B cell (primary cell): ENCODE data around the gene VSIG10L2. TPM values are rescaled to one million over a fixed set of nuclear protein-coding genes. Genes with fewer than 3 reads are reported as not detected.

ENCODE experiments used
- ATAC-seq: fragments of 200-7000 bp; cut with Tn5 transposase; one replicate; pipeline ENCODE4 v1.10.0; 2021; ENCODE audit warnings: low read depth, mild to moderate bottlenecking, moderate number of reproducible peaks, moderate library complexity
- CTCF ChIA-PET: fragments of 350-600 bp; sonication (Branson Sonifier 250); formaldehyde crosslinking; loops from one replicate; lab custom pipeline; 2021; ENCODE audit warnings: antibody characterized with exemption, inconsistent platforms; lab: Charles Lee
- POLR2A ChIA-PET: fragments of 350-600 bp; sonication (Branson Sonifier 250); formaldehyde crosslinking; loops from one replicate; lab custom pipeline; 2021; ENCODE audit warnings: antibody characterized with exemption; lab: Charles Lee
- DNase-seq: peaks from one replicate; pipeline ENCODE4 v3.0.0; 2013
- H2AFZ ChIP-seq: 2 replicates; pipeline ENCODE4 v1.6.1; 2012; ENCODE audit warnings: mild to moderate bottlenecking, low read depth, low read length; ENCODE audit not compliant: insufficient read depth, poor library complexity, severe bottlenecking
- H3K27ac ChIP-seq, 2 donors: 1 replicate in 1 of 2; 2 replicates in 1 of 2; pipeline ENCODE4 v1.5.1; 2012 to 2013; ENCODE audit warnings: low read length in 2 of 2, mild to moderate bottlenecking in 2 of 2, moderate library complexity in 1 of 2
- H3K27me3 ChIP-seq, 4 experiments: fragments of 200-600 bp in 1 of 4; sonication (generic) in 1 of 4; replicated peaks in 1 of 4; 1 replicate in 2 of 4; 2 replicates in 2 of 4; pipeline versions ENCODE4 v1.6.1 to v1.7.0; 2013 to 2016; ENCODE audit warnings: low read length in 3 of 4, mild to moderate bottlenecking in 2 of 4, mixed read lengths in 1 of 4, moderate library complexity in 1 of 4; ENCODE audit not compliant: insufficient read depth in 4 of 4, control insufficient read depth in 3 of 4; ENCODE audit errors: control extremely low read depth in 1 of 4
- H3K36me3 ChIP-seq, 2 experiments: replicated peaks in 1 of 2; 1 replicate in 1 of 2; 2 replicates in 1 of 2; pipeline versions ENCODE4 v1.6.1 to v1.7.1; 2013; ENCODE audit warnings: low read length in 1 of 2; ENCODE audit not compliant: insufficient read depth in 2 of 2, control insufficient read depth in 1 of 2; ENCODE audit errors: control extremely low read depth in 1 of 2, extremely low read depth in 1 of 2
- H3K4me1 ChIP-seq, 2 donors: fragments of 200-600 bp in 1 of 2; sonication (generic) in 1 of 2; 1 replicate in 1 of 2; 2 replicates in 1 of 2; pipeline versions ENCODE4 v1.5.1 to v1.6.1; 2013 to 2017; ENCODE audit warnings: low read length in 2 of 2; ENCODE audit not compliant: control insufficient read depth in 2 of 2, insufficient read depth in 2 of 2
- H3K4me2 ChIP-seq: replicated peaks from 2 replicates; pipeline ENCODE3; 2012; ENCODE audit warnings: mild to moderate bottlenecking, low read depth, low read length; ENCODE audit not compliant: poor library complexity, severe bottlenecking
- H3K4me3 ChIP-seq, 5 experiments: fragments of 200-600 bp in 1 of 5; sonication (generic) in 1 of 5; 1 replicate in 3 of 5; 2 replicates in 2 of 5; pipeline versions ENCODE4 v1.5.1 to v1.7.0; 2011 to 2016; ENCODE audit warnings: low read length in 4 of 5, mild to moderate bottlenecking in 4 of 5, low read depth in 2 of 5, control low read depth in 1 of 5, moderate library complexity in 1 of 5; ENCODE audit not compliant: insufficient read depth in 1 of 5; ENCODE audit errors: control extremely low read depth in 1 of 5, extremely low read depth in 1 of 5
- H3K79me2 ChIP-seq: fragments of 200-600 bp; sonication (generic); one replicate; pipeline ENCODE4 v1.6.0; 2016; ENCODE audit warnings: low read length; ENCODE audit not compliant: control insufficient read depth, insufficient read depth
- H3K9ac ChIP-seq: fragments of 200-600 bp; sonication (generic); 2 replicates; pipeline ENCODE4 v1.6.1; 2017; ENCODE audit warnings: mild to moderate bottlenecking, low read length, moderate library complexity
- H3K9me3 ChIP-seq, 3 donors: one replicate each; pipeline versions ENCODE4 v1.6.1 to v1.7.1; 2013; ENCODE audit warnings: low read length in 2 of 3; ENCODE audit not compliant: control insufficient read depth in 2 of 3, insufficient read depth in 1 of 3; ENCODE audit errors: control extremely low read depth in 1 of 3
- H4K20me1 ChIP-seq: 2 replicates; pipeline ENCODE4 v1.6.0; 2012; ENCODE audit warnings: mild to moderate bottlenecking, low read length; ENCODE audit not compliant: insufficient read depth, control insufficient read depth, poor library complexity, severe bottlenecking
- H3K27ac Mint-ChIP-seq: one replicate; pipeline ENCODE4 v1.8.0; 2021; ENCODE audit warnings: mixed read lengths
- H3K27me3 Mint-ChIP-seq: one replicate; pipeline ENCODE4 v1.8.0; 2021; ENCODE audit warnings: mixed read lengths
- H3K4me1 Mint-ChIP-seq: one replicate; pipeline ENCODE4 v1.8.0; 2021; ENCODE audit warnings: mixed read lengths
- H3K4me3 Mint-ChIP-seq: one replicate; pipeline ENCODE4 v1.8.0; 2021; ENCODE audit warnings: mixed read lengths
- H3K9me3 Mint-ChIP-seq: one replicate; pipeline ENCODE4 v1.8.0; 2022; ENCODE audit warnings: mixed read lengths; ENCODE audit not compliant: insufficient read depth
- EZH2 ChIP-seq: IDR thresholded peaks from 2 replicates; pipeline ENCODE4 v1.6.1; 2012; ENCODE audit warnings: borderline replicate concordance, low read depth, mild to moderate bottlenecking, moderate library complexity, low read length; ENCODE audit not compliant: insufficient read depth, poor library complexity, severe bottlenecking
- WGBS: methylation state at CpG from one replicate; pipeline ENCODE4 v1.1.5; 2013; ENCODE audit warnings: missing lambda C conversion rate; ENCODE audit not compliant: insufficient coverage; 5-methylcytosine and 5-hydroxymethylcytosine counted together
- intact Hi-C: fragments of 100-400 bp; cut with micrococcal nuclease; formaldehyde crosslinking; loops from one replicate; pipeline ENCODE4 v1.10.0; 2022
- polyA plus RNA-seq: library from polyadenylated mRNA; depleted of rRNA; stranded (reverse); fragments of >200 nt; gene quantifications from 2 replicates; pipeline ENCODE4 v1.2.3, GENCODE V29; 2012
- total RNA-seq, 2 donors: library from RNA; stranded (reverse); fragments of 120-200 nt in 1 of 2; gene quantifications; 1 replicate in 1 of 2; 2 replicates in 1 of 2; pipeline versions ENCODE4 v1.2.3 to v1.2.4, GENCODE V29; 2013 to 2022
- TF ChIP-seq, protein P1 (sequence below): fragments of 200-600 bp; IDR thresholded peaks from one replicate; pipeline ENCODE4 v1.8.0; 2022; ENCODE audit warnings: antibody characterized with exemption, mild to moderate bottlenecking

VSIG10L2 gene
- total and polyA plus RNA-seq, 2 donors (not counting 1 experiment from before 2014, with no cell fraction given), result not detected

DNA sequence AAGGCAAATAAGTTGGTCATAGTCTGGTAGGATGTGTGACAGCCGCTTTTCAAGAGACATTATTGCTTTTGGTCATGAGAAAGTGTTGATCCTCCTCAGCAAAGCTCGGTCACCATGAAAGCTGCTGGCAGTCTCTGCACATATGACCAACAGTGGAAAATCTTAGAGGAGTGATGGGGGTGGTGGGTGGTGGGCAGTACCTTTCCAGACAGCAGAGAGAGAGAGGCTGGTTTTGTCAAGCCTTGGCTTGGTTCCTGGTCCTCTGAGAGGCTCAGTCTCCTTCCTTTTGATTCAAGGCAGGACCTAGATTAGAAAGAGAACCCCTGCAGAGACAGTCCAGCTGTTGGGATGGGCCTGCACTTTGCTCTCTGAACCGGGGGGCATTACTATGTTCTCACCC, 20.0 kb upstream of the VSIG10L2 start:
- intact Hi-C loops, result no loop called here
- no peaks in the 10 kb centered on the region for H3K9me3 ChIP-seq
- H3K36me3 ChIP-seq, result no peaks in the 10 kb centered on the region
- DNase-seq (no peak), ATAC-seq (no peak)
- H3K27me3 Mint-ChIP-seq, result peaks cover 45% of the 10 kb centered on the region
- H3K9me3 Mint-ChIP-seq, result no peaks in the 10 kb centered on the region
- ChIA-PET CTCF (interaction anchor here (0.8 to 3.4 kb wide), 3 partner anchors 9 to 555 kb away, joined by 3 to 29 read pairs (median 4); no protein-coding TSS in a partner anchor), POLR2A (no interaction called here)
- H3K4me1 ChIP-seq, result no peaks in the 10 kb centered on the region
- peaks cover 2% of the 10 kb centered on the region for H3K4me1 Mint-ChIP-seq
- no peaks in the 10 kb centered on the region for H3K79me2 ChIP-seq
- H3K4me2 ChIP-seq, result no peak overlapping the region
- H3K27ac ChIP-seq, result no peak overlapping the region
- no peaks in the 10 kb centered on the region for H4K20me1 ChIP-seq
- WGBS, result 85% methylated on average over 3 of the region's 3 CpGs
- H3K9ac ChIP-seq, result no peak overlapping the region
- H2AFZ ChIP-seq, result no peak overlapping the region
- H3K27ac Mint-ChIP-seq, result no peak overlapping the region
- H3K27me3 ChIP-seq, result peaks cover 0 to 13% (median 0%) of the 10 kb centered on the region in 4 experiments
- TF ChIP-seq EZH2, result no peak
- TF ChIP-seq, protein P1, sequence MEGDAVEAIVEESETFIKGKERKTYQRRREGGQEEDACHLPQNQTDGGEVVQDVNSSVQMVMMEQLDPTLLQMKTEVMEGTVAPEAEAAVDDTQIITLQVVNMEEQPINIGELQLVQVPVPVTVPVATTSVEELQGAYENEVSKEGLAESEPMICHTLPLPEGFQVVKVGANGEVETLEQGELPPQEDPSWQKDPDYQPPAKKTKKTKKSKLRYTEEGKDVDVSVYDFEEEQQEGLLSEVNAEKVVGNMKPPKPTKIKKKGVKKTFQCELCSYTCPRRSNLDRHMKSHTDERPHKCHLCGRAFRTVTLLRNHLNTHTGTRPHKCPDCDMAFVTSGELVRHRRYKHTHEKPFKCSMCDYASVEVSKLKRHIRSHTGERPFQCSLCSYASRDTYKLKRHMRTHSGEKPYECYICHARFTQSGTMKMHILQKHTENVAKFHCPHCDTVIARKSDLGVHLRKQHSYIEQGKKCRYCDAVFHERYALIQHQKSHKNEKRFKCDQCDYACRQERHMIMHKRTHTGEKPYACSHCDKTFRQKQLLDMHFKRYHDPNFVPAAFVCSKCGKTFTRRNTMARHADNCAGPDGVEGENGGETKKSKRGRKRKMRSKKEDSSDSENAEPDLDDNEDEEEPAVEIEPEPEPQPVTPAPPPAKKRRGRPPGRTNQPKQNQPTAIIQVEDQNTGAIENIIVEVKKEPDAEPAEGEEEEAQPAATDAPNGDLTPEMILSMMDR, result no peak
- H3K4me3 Mint-ChIP-seq, result no peak overlapping the region
- H3K4me3 ChIP-seq, result no peak overlapping the region

DNA sequence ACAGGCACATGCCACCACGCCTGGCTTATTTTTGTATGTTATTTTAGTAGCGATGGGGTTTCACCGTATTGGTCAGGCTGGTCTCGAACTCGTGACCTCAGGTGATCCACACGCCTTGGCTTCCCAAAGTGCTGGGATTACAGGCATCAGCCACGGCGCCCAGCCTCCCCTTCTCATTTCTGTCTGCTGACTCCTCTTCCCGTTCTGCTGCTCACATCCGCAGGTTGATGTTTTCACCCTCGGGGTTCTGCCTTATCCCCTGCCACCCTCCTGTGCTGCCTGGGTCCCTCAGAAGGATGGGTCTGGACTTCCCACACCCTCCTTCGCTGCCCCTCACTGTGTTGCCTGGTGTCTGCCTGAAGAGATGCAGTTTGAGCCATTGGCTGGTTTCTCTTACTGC, 19.2 kb upstream of the VSIG10L2 start:
- no peak overlapping the region for H2AFZ ChIP-seq
- intact Hi-C loops, result no loop called here
- no peak for TF ChIP-seq EZH2
- TF ChIP-seq, protein P1, result no peak
- WGBS, result 89% methylated on average over 12 of the region's 12 CpGs
- H3K27ac ChIP-seq, result no peak overlapping the region
- no peak overlapping the region for H3K4me3 ChIP-seq
- Mint-ChIP-seq H3K27me3 (peaks cover 48% of the 10 kb centered on the region), H3K9me3 (no peaks in the 10 kb centered on the region), H3K27ac (no peak overlapping the region), H3K4me3 (no peak overlapping the region), H3K4me1 (peaks cover 2% of the 10 kb centered on the region)
- POLR2A ChIA-PET, result no interaction called here
- no peak for DNase-seq
- no peaks in the 10 kb centered on the region for H3K79me2 ChIP-seq
- H3K9me3 ChIP-seq, result no peaks in the 10 kb centered on the region
- no peaks in the 10 kb centered on the region for H4K20me1 ChIP-seq
- no peaks in the 10 kb centered on the region for H3K4me1 ChIP-seq
- no peak overlapping the region for H3K4me2 ChIP-seq
- CTCF ChIA-PET, result no interaction called here
- H3K36me3 ChIP-seq, result no peaks in the 10 kb centered on the region
- peaks cover 0 to 13% (median 0%) of the 10 kb centered on the region in 4 experiments for H3K27me3 ChIP-seq
- no peak for ATAC-seq
- H3K9ac ChIP-seq, result no peak overlapping the region
